GM23338 (cell line): ENCODE measurements around the gene TSBP1. TPM values are rescaled to one million over a fixed set of nuclear protein-coding genes. Genes with fewer than 3 reads are reported as not detected.

Experiments used
- ATAC-seq: fragments of 200-7000 bp; cut with Tn5 transposase; 3 replicates; pipeline ENCODE4 v1.9.1; 2020
- DNase-seq: peaks from one replicate; pipeline ENCODE4 v3.0.0-alpha.2; 2015; ENCODE audit warnings: low spot score
- H2AFZ ChIP-seq: fragments of 200-600 bp; sonication (generic); 2 replicates; pipeline ENCODE4 v1.8.0; 2016; ENCODE audit warnings: antibody characterized with exemption, mild to moderate bottlenecking, moderate library complexity
- H3F3A ChIP-seq: fragments of 200-600 bp; sonication (generic); replicated peaks from 2 replicates; pipeline ENCODE4 v1.8.0; 2017; ENCODE audit warnings: antibody characterized with exemption, mixed run types, low read depth
- H3K27ac ChIP-seq: fragments of 200-600 bp; sonication (generic); 2 replicates; pipeline ENCODE4 v1.6.1; 2016; ENCODE audit warnings: low read depth
- H3K27me3 ChIP-seq: fragments of 200-600 bp; sonication (generic); 2 replicates; pipeline ENCODE4 v1.8.0; 2016; ENCODE audit warnings: mild to moderate bottlenecking, mixed run types, moderate library complexity; ENCODE audit not compliant: insufficient read depth
- H3K36me3 ChIP-seq: fragments of 200-600 bp; sonication (generic); 2 replicates; pipeline ENCODE4 v1.8.0; 2016; ENCODE audit warnings: mild to moderate bottlenecking; ENCODE audit not compliant: insufficient read depth
- H3K4me1 ChIP-seq: fragments of 200-600 bp; sonication (generic); 2 replicates; pipeline ENCODE4 v1.8.0; 2016; ENCODE audit warnings: mild to moderate bottlenecking, moderate library complexity; ENCODE audit not compliant: insufficient read depth
- H3K4me2 ChIP-seq: fragments of 200-600 bp; sonication (generic); 2 replicates; pipeline ENCODE4 v1.7.1; 2017; ENCODE audit warnings: mixed run types
- H3K4me3 ChIP-seq: fragments of 200-600 bp; sonication (generic); 2 replicates; pipeline ENCODE4 v1.6.1; 2016; ENCODE audit warnings: mixed run types
- H3K79me2 ChIP-seq: fragments of 200-600 bp; sonication (generic); replicated peaks from 2 replicates; pipeline ENCODE4 v1.8.0; 2017; ENCODE audit warnings: mild to moderate bottlenecking; ENCODE audit not compliant: insufficient read depth
- H3K9me2 ChIP-seq: fragments of 200-600 bp; sonication (generic); 2 replicates; pipeline ENCODE4 v1.8.0; 2017; ENCODE audit not compliant: insufficient read depth
- H4K20me1 ChIP-seq: fragments of 200-600 bp; sonication (generic); replicated peaks from 2 replicates; pipeline ENCODE4 v1.8.0; 2017; ENCODE audit warnings: mild to moderate bottlenecking; ENCODE audit not compliant: insufficient read depth
- H3K27ac Mint-ChIP-seq: 2 replicates; pipeline ENCODE4 v1.8.0; 2020; ENCODE audit warnings: inconsistent platforms, mild to moderate bottlenecking, moderate library complexity, mixed read lengths
- H3K27me3 Mint-ChIP-seq: 3 replicates; pipeline ENCODE4 v1.8.0; 2022; ENCODE audit warnings: low read depth, mild to moderate bottlenecking, moderate library complexity, mixed read lengths, inconsistent platforms; ENCODE audit not compliant: insufficient read depth, poor library complexity
- H3K36me3 Mint-ChIP-seq: 3 replicates; pipeline ENCODE4 v1.8.0; 2021; ENCODE audit warnings: low read depth, mild to moderate bottlenecking, inconsistent platforms, moderate library complexity, mixed read lengths
- H3K4me1 Mint-ChIP-seq: 3 replicates; pipeline ENCODE4 v1.8.0; 2020; ENCODE audit warnings: mild to moderate bottlenecking, inconsistent platforms, mixed read lengths
- H3K4me3 Mint-ChIP-seq: 3 replicates; pipeline ENCODE4 v1.8.0; 2021; ENCODE audit warnings: moderate library complexity, mild to moderate bottlenecking, inconsistent platforms, mixed read lengths
- H3K9me3 Mint-ChIP-seq: 3 replicates; pipeline ENCODE4 v1.8.0; 2020; ENCODE audit warnings: moderate library complexity, mild to moderate bottlenecking, inconsistent platforms, mixed read lengths
- CREB1 ChIP-seq: fragments of 250-450 bp; sonication (Bioruptor Pico); IDR thresholded peaks from 2 replicates; pipeline ENCODE4 v1.5.0; 2020; ENCODE audit warnings: low read depth, mild to moderate bottlenecking, moderate library complexity
- EZH2phosphoT487 ChIP-seq: fragments of 200-600 bp; sonication (generic); IDR thresholded peaks from one replicate; pipeline ENCODE4 v1.8.1; 2018; ENCODE audit warnings: antibody characterized with exemption; ENCODE audit not compliant: unreplicated experiment
- JUNB ChIP-seq: IDR thresholded peaks from one replicate; pipeline ENCODE4 v1.6.1; 2016; ENCODE audit warnings: antibody characterized with exemption; ENCODE audit not compliant: unreplicated experiment
- NANOG ChIP-seq: IDR thresholded peaks from 2 replicates; pipeline ENCODE4 v1.6.1; 2016; ENCODE audit warnings: antibody characterized with exemption, borderline replicate concordance
- POLR2AphosphoS5 ChIP-seq: IDR thresholded peaks from 2 replicates; pipeline ENCODE4 v1.6.1; 2016; ENCODE audit warnings: antibody characterized with exemption, low read depth
- STAT1 ChIP-seq: IDR thresholded peaks from one replicate; pipeline ENCODE4 v1.6.1; 2016; ENCODE audit warnings: antibody characterized with exemption; ENCODE audit not compliant: unreplicated experiment
- ZNF114 ChIP-seq: fragments of 250-450 bp; sonication (Bioruptor Pico); IDR thresholded peaks from 2 replicates; pipeline ENCODE4 v1.5.0; 2020; ENCODE audit warnings: mild to moderate bottlenecking, moderate library complexity
- ZNF331 ChIP-seq: fragments of 250-450 bp; sonication (Bioruptor Pico); IDR thresholded peaks from 2 replicates; pipeline ENCODE4 v1.5.0; 2020; ENCODE audit warnings: low read depth, mild to moderate bottlenecking, moderate library complexity
- polyA plus RNA-seq: library from polyadenylated mRNA; unstranded; fragments of >200 nt; fragmentation: Nextera tagmentation; extraction: Ambion mirVana; gene quantifications from 2 replicates; pipeline ENCODE4 v1.2.1, GENCODE V29; 2016
- total RNA-seq: library from RNA; depleted of rRNA; stranded (reverse); fragments of >200 nt; shearing (Covaris generic); gene quantifications from 2 replicates; pipeline ENCODE4 v1.2.3, GENCODE V29; 2014
- TF ChIP-seq, protein P1 (sequence below): IDR thresholded peaks from one replicate; pipeline ENCODE4 v1.6.1; 2018; ENCODE audit warnings: antibody characterized with exemption; ENCODE audit not compliant: unreplicated experiment
- TF ChIP-seq, protein P2 (sequence below): fragments of 250-450 bp; sonication (Bioruptor Pico); IDR thresholded peaks from 2 replicates; pipeline ENCODE4 v1.5.0; 2020; ENCODE audit warnings: mild to moderate bottlenecking, moderate library complexity
- TF ChIP-seq, protein P3 (sequence below): IDR thresholded peaks from 2 replicates; pipeline ENCODE4 v1.6.1; 2016; ENCODE audit warnings: antibody characterized with exemption

Gene TSBP1
- total and polyA plus RNA-seq, 2 experiments from 2014 or later = 0.15 TPM; not detected in 1

DNA sequence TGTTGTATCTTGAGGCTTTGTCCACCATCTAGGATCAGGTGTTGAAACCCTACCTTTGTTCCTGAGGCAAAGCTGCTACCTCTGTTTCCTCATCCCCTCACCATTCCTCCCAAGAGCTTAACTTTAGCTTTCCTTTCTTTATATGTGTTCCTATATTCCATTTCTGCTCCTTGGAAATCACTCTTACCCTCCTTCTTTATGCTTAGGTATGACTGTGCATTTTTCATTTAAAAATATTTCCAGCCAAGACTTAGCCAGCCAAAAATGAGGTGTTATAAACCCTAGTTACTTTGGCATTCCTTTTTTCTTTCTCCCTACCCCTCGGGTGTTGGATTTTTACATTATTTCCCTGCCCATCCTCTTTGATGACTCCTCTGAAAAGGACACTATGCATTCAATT is 57.7 kb downstream of the TSBP1 start:
- H3K27me3 ChIP-seq = no peaks in the 10 kb centered on the region
- Mint-ChIP-seq H3K27ac (no peak overlapping the region), H3K36me3 (no peaks in the 10 kb centered on the region), H3K4me3 (no peak overlapping the region), H3K27me3 (no peaks in the 10 kb centered on the region), H3K9me3 (no peaks in the 10 kb centered on the region), H3K4me1 (peaks cover 8% of the 10 kb centered on the region)
- no peak overlapping the region for H3K27ac ChIP-seq
- no peaks in the 10 kb centered on the region for H3K36me3 ChIP-seq
- H3K4me3 ChIP-seq = no peak overlapping the region
- H4K20me1 ChIP-seq = no peaks in the 10 kb centered on the region
- TF ChIP-seq ZNF114 (CRISPR knock-in tag) (no peak), EZH2phosphoT487 (no peak), STAT1 (no peak), CREB1 (no peak), JUNB (no peak), NANOG (no peak), POLR2AphosphoS5 (no peak), ZNF331 (CRISPR knock-in tag) (no peak)
- TF ChIP-seq, protein P1, sequence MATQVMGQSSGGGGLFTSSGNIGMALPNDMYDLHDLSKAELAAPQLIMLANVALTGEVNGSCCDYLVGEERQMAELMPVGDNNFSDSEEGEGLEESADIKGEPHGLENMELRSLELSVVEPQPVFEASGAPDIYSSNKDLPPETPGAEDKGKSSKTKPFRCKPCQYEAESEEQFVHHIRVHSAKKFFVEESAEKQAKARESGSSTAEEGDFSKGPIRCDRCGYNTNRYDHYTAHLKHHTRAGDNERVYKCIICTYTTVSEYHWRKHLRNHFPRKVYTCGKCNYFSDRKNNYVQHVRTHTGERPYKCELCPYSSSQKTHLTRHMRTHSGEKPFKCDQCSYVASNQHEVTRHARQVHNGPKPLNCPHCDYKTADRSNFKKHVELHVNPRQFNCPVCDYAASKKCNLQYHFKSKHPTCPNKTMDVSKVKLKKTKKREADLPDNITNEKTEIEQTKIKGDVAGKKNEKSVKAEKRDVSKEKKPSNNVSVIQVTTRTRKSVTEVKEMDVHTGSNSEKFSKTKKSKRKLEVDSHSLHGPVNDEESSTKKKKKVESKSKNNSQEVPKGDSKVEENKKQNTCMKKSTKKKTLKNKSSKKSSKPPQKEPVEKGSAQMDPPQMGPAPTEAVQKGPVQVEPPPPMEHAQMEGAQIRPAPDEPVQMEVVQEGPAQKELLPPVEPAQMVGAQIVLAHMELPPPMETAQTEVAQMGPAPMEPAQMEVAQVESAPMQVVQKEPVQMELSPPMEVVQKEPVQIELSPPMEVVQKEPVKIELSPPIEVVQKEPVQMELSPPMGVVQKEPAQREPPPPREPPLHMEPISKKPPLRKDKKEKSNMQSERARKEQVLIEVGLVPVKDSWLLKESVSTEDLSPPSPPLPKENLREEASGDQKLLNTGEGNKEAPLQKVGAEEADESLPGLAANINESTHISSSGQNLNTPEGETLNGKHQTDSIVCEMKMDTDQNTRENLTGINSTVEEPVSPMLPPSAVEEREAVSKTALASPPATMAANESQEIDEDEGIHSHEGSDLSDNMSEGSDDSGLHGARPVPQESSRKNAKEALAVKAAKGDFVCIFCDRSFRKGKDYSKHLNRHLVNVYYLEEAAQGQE = no peak
- TF ChIP-seq, protein P2, sequence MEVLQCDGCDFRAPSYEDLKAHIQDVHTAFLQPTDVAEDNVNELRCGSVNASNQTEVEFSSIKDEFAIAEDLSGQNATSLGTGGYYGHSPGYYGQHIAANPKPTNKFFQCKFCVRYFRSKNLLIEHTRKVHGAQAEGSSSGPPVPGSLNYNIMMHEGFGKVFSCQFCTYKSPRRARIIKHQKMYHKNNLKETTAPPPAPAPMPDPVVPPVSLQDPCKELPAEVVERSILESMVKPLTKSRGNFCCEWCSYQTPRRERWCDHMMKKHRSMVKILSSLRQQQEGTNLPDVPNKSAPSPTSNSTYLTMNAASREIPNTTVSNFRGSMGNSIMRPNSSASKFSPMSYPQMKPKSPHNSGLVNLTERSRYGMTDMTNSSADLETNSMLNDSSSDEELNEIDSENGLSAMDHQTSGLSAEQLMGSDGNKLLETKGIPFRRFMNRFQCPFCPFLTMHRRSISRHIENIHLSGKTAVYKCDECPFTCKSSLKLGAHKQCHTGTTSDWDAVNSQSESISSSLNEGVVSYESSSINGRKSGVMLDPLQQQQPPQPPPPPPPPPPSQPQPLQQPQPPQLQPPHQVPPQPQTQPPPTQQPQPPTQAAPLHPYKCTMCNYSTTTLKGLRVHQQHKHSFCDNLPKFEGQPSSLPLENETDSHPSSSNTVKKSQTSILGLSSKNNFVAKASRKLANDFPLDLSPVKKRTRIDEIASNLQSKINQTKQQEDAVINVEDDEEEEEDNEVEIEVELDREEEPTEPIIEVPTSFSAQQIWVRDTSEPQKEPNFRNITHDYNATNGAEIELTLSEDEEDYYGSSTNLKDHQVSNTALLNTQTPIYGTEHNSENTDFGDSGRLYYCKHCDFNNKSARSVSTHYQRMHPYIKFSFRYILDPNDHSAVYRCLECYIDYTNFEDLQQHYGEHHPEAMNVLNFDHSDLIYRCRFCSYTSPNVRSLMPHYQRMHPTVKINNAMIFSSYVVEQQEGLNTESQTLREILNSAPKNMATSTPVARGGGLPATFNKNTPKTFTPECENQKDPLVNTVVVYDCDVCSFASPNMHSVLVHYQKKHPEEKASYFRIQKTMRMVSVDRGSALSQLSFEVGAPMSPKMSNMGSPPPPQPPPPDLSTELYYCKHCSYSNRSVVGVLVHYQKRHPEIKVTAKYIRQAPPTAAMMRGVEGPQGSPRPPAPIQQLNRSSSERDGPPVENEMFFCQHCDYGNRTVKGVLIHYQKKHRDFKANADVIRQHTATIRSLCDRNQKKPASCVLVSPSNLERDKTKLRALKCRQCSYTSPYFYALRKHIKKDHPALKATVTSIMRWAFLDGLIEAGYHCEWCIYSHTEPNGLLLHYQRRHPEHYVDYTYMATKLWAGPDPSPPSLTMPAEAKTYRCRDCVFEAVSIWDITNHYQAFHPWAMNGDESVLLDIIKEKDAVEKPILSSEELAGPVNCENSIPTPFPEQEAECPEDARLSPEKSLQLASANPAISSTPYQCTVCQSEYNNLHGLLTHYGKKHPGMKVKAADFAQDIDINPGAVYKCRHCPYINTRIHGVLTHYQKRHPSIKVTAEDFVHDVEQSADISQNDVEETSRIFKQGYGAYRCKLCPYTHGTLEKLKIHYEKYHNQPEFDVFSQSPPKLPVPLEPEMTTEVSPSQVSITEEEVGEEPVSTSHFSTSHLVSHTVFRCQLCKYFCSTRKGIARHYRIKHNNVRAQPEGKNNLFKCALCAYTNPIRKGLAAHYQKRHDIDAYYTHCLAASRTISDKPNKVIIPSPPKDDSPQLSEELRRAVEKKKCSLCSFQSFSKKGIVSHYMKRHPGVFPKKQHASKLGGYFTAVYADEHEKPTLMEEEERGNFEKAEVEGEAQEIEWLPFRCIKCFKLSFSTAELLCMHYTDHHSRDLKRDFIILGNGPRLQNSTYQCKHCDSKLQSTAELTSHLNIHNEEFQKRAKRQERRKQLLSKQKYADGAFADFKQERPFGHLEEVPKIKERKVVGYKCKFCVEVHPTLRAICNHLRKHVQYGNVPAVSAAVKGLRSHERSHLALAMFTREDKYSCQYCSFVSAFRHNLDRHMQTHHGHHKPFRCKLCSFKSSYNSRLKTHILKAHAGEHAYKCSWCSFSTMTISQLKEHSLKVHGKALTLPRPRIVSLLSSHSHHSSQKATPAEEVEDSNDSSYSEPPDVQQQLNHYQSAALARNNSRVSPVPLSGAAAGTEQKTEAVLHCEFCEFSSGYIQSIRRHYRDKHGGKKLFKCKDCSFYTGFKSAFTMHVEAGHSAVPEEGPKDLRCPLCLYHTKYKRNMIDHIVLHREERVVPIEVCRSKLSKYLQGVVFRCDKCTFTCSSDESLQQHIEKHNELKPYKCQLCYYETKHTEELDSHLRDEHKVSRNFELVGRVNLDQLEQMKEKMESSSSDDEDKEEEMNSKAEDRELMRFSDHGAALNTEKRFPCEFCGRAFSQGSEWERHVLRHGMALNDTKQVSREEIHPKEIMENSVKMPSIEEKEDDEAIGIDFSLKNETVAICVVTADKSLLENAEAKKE (CRISPR knock-in tag) = no peak
- TF ChIP-seq, protein P3, sequence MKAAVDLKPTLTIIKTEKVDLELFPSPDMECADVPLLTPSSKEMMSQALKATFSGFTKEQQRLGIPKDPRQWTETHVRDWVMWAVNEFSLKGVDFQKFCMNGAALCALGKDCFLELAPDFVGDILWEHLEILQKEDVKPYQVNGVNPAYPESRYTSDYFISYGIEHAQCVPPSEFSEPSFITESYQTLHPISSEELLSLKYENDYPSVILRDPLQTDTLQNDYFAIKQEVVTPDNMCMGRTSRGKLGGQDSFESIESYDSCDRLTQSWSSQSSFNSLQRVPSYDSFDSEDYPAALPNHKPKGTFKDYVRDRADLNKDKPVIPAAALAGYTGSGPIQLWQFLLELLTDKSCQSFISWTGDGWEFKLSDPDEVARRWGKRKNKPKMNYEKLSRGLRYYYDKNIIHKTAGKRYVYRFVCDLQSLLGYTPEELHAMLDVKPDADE = no peak
- ATAC-seq (no peak), DNase-seq (no peak)
- H3K9me2 ChIP-seq = no peaks in the 10 kb centered on the region
- peaks cover 9% of the 10 kb centered on the region for H3K4me1 ChIP-seq
- no peaks in the 10 kb centered on the region for H3F3A ChIP-seq
- no peaks in the 10 kb centered on the region for H3K79me2 ChIP-seq
- H2AFZ ChIP-seq = no peak overlapping the region
- H3K4me2 ChIP-seq = no peak overlapping the region
